HEK293T (cell line): Measurements from ENCODE around the gene MIPOL1.
"Not testable (repeated sequence)": the region's sequence is repeated elsewhere in the genome, so short reads cannot be mapped to it uniquely, and the experiment has no call there.

Source experiments
- CTCF ChIA-PET: fragments of 350-600 bp; formaldehyde crosslinking; extraction: SDS; loops from one replicate; lab custom pipeline; 2021; ENCODE audit warnings: antibody characterized with exemption, inconsistent platforms; lab: Yijun Ruan, JAX
- POLR2A ChIA-PET: fragments of 350-600 bp; formaldehyde crosslinking; extraction: SDS; loops from one replicate; lab custom pipeline; 2020; ENCODE audit warnings: antibody characterized with exemption, inconsistent platforms; lab: Yijun Ruan, JAX
- DNase-seq: peaks from one replicate; pipeline ENCODE4 v3.0.0; 2012; ENCODE audit warnings: mixed read lengths; ENCODE audit errors: extremely low spot score
- ARNT ChIP-seq: fragments of 450-650 bp; IDR thresholded peaks from 2 replicates; pipeline ENCODE4 v1.6.1; 2017; ENCODE audit warnings: mild to moderate bottlenecking
- BHLHE40 ChIP-seq: fragments of 450-650 bp; IDR thresholded peaks from 2 replicates; pipeline ENCODE4 v1.6.1; 2016; ENCODE audit warnings: mild to moderate bottlenecking, moderate library complexity, borderline replicate concordance
- CTBP1 ChIP-seq: fragments of 450-650 bp; IDR thresholded peaks from 2 replicates; pipeline ENCODE4 v1.6.1; 2016; ENCODE audit warnings: borderline replicate concordance
- ELF4 ChIP-seq: fragments of 450-650 bp; IDR thresholded peaks from 2 replicates; pipeline ENCODE4 v1.6.1; 2017; ENCODE audit warnings: antibody characterized with exemption
- FOXA1 ChIP-seq: fragments of 450-650 bp; IDR thresholded peaks from 2 replicates; pipeline ENCODE4 v1.6.1; 2016; ENCODE audit warnings: mild to moderate bottlenecking
- FOXK2 ChIP-seq: fragments of 450-650 bp; IDR thresholded peaks from 2 replicates; pipeline ENCODE4 v1.6.1; 2016; ENCODE audit warnings: mild to moderate bottlenecking
- FOXM1 ChIP-seq: fragments of 450-650 bp; IDR thresholded peaks from 2 replicates; pipeline ENCODE4 v1.6.1; 2017; ENCODE audit warnings: mild to moderate bottlenecking, borderline replicate concordance
- HDGF ChIP-seq: fragments of 450-650 bp; IDR thresholded peaks from 2 replicates; pipeline ENCODE4 v1.6.1; 2017; ENCODE audit warnings: antibody characterized with exemption, borderline replicate concordance
- L3MBTL2 ChIP-seq: fragments of 450-650 bp; conservative IDR thresholded peaks from 2 replicates; pipeline ENCODE4 v1.6.1; 2016; ENCODE audit warnings: mild to moderate bottlenecking
- LEF1 ChIP-seq: fragments of 450-650 bp; IDR thresholded peaks from 2 replicates; pipeline ENCODE4 v1.6.1; 2017; ENCODE audit warnings: mild to moderate bottlenecking, borderline replicate concordance
- NFRKB ChIP-seq: fragments of 450-650 bp; IDR thresholded peaks from 2 replicates; pipeline ENCODE4 v1.6.1; 2016; ENCODE audit warnings: mild to moderate bottlenecking, moderate library complexity
- PKNOX1 ChIP-seq: fragments of 450-650 bp; IDR thresholded peaks from 2 replicates; pipeline ENCODE4 v1.6.1; 2016
- SP1 ChIP-seq: fragments of 450-650 bp; IDR thresholded peaks from 2 replicates; pipeline ENCODE4 v1.6.1; 2017
- SUZ12 ChIP-seq: fragments of 450-650 bp; IDR thresholded peaks from 2 replicates; pipeline ENCODE4 v1.6.1; 2016; ENCODE audit warnings: mild to moderate bottlenecking
- TARDBP ChIP-seq: fragments of 450-650 bp; IDR thresholded peaks from 2 replicates; pipeline ENCODE4 v1.6.1; 2016
- ZNF384 ChIP-seq: fragments of 450-650 bp; IDR thresholded peaks from 2 replicates; pipeline ENCODE4 v1.6.1; 2016

The MIPOL1 gene

GRCh38 chr14:37221073-37221472 lies 23.3 kb downstream of the MIPOL1 start:
- DNase-seq, result no peak
- ChIA-PET CTCF (interaction anchor here (0.6 to 1.8 kb wide), 2 partner anchors 9 to 266 kb away, joined by 5 to 8 read pairs; no protein-coding TSS in a partner anchor), POLR2A (interaction anchor here (0.7 kb wide), 1 partner anchor 10 kb away, joined by 5 read pairs; no protein-coding TSS in a partner anchor)
- no peak for TF ChIP-seq LEF1
- TF ChIP-seq SUZ12, result no peak
- no peak for TF ChIP-seq CTBP1
- no peak for TF ChIP-seq SP1
- no peak for TF ChIP-seq ZNF384
- TF ChIP-seq FOXM1, result no peak
- no peak for TF ChIP-seq BHLHE40
- no peak for TF ChIP-seq TARDBP
- TF ChIP-seq PKNOX1, result no peak
- TF ChIP-seq L3MBTL2, result no peak
- no peak for TF ChIP-seq FOXA1
- no peak for TF ChIP-seq ELF4
- no peak for TF ChIP-seq FOXK2
- no peak for TF ChIP-seq HDGF
- no peak for TF ChIP-seq NFRKB
- TF ChIP-seq ARNT, result no peak

- no peak for DNase-seq
- ChIA-PET POLR2A (no interaction called here), CTCF (no interaction called here)
- TF ChIP-seq BHLHE40 (no peak), FOXM1 (no peak), HDGF (no peak), FOXK2 (no peak), FOXA1 (no peak), LEF1 (no peak), ZNF384 (no peak), NFRKB (no peak), ARNT (no peak), CTBP1 (no peak), SUZ12 (no peak), TARDBP (no peak), PKNOX1 (no peak), SP1 (no peak), L3MBTL2 (no peak)
Measured at GRCh38 chr14:37223947-37224474, 26.3 kb downstream of the MIPOL1 start.

- CTCF ChIA-PET, DNase-seq, POLR2A ChIA-PET: not testable (repeated sequence)
Measured at GRCh38 chr14:37225668-37226067, 27.9 kb downstream of the MIPOL1 start.

GRCh38 chr14:37230551-37231194 lies 32.9 kb downstream of the MIPOL1 start:
- peak; percentile 39 for DNase-seq
- POLR2A ChIA-PET, result interaction anchor here (0.8 kb wide), 1 partner anchor 33 kb away, joined by 3 read pairs; the partner anchor contains the start of gene MIPOL1
- CTCF ChIA-PET, result interaction anchor here (0.5 to 2.1 kb wide), 18 partner anchors 9 to 1536 kb away, joined by 3 to 9 read pairs (median 4); partner anchors contain the start of gene NKX2-8
- no peak for TF ChIP-seq BHLHE40
- TF ChIP-seq FOXM1, result no peak
- no peak for TF ChIP-seq NFRKB
- no peak for TF ChIP-seq TARDBP

- CTCF ChIA-PET, result interaction anchor here (0.5 to 1.7 kb wide), 12 partner anchors 10 to 1066 kb away, joined by 3 to 7 read pairs (median 3); partner anchors contain the start of gene MIPOL1
Measured at GRCh38 chr14:37232907-37233481, 35.3 kb downstream of the MIPOL1 start.

GRCh38 chr14:37234222-37234621 lies 36.5 kb downstream of the MIPOL1 start:
- ChIA-PET POLR2A (no interaction called here), CTCF (interaction anchor here (0.6 to 0.9 kb wide), 5 partner anchors 67 to 1831 kb away, joined by 3 to 4 read pairs (median 4); no protein-coding TSS in a partner anchor)

More at GRCh38 chr14:37232907-37233481, 35.3 kb downstream of the MIPOL1 start:
- POLR2A ChIA-PET, result interaction anchor here (1.1 kb wide), 1 partner anchor 35 kb away, joined by 3 read pairs; the partner anchor contains the start of gene MIPOL1
- TF ChIP-seq L3MBTL2, result no peak
- TF ChIP-seq SP1, result no peak
- 0 out of 2 replicates have a peak, but pooled peaks have one; percentile 4 for TF ChIP-seq CTBP1
- no peak for TF ChIP-seq ARNT
- no peak for TF ChIP-seq BHLHE40
- no peak for TF ChIP-seq ELF4
- TF ChIP-seq NFRKB, result no peak
- no peak for TF ChIP-seq LEF1
- DNase-seq, result peak; percentile 46

GRCh38 chr14:37236044-37236443 lies 38.3 kb downstream of the MIPOL1 start:
- DNase-seq, POLR2A ChIA-PET, CTCF ChIA-PET: not testable (repeated sequence)

More at GRCh38 chr14:37234222-37234621, 36.5 kb downstream of the MIPOL1 start:
- no peak for TF ChIP-seq CTBP1
- TF ChIP-seq BHLHE40, result no peak
- TF ChIP-seq PKNOX1, result no peak
- TF ChIP-seq TARDBP, result no peak
- TF ChIP-seq NFRKB, result no peak
- TF ChIP-seq L3MBTL2, result no peak
- no peak for TF ChIP-seq HDGF
- no peak for TF ChIP-seq SUZ12
- TF ChIP-seq FOXK2, result no peak
- TF ChIP-seq LEF1, result no peak
- no peak for TF ChIP-seq ARNT
- TF ChIP-seq ELF4, result no peak
- TF ChIP-seq FOXM1, result no peak
- no peak for TF ChIP-seq FOXA1
- no peak for TF ChIP-seq ZNF384
- no peak for TF ChIP-seq SP1
- no peak for DNase-seq
